Cerebellar cortex (tissue), 1 donor: ENCODE measurements around the gene IDE.
"Not testable (repeated sequence)": the region's sequence is repeated elsewhere in the genome, so short reads cannot be mapped to it uniquely, and the experiment has no call there.

Experiments
- DNase-seq: peaks from one replicate; pipeline ENCODE4 v3.0.0-alpha.2; 2015; ENCODE audit warnings: low spot score

IDE gene

GRCh38 chr10:92573798-92574547 is at the start of gene IDE:
IDE (minus strand) TSS chr10:92574093; CDS start chr10:92574019, 74 bp downstream.
- peak; percentile 82 for DNase-seq

GRCh38 chr10:92619368-92619767 is 45.5 kb upstream of the IDE start:
- DNase-seq, result no peak

- DNase-seq, result no peak
These were observed 41.6 kb upstream of the IDE start for GRCh38 chr10:92615515-92615914.

GRCh38 chr10:92604841-92605240 is 30.9 kb upstream of the IDE start:
- DNase-seq, result no peak

- no peak for DNase-seq
These were observed 24.4 kb upstream of the IDE start for GRCh38 chr10:92598321-92598720.

GRCh38 chr10:92595505-92595904 is 21.6 kb upstream of the IDE start:
- DNase-seq, result no peak

- no peak for DNase-seq
These were observed 20.0 kb upstream of the IDE start for GRCh38 chr10:92593619-92594588.

GRCh38 chr10:92592761-92593618 is 19.1 kb upstream of the IDE start, which contains the start of gene KIF11:
KIF11 (plus strand) TSS chr10:92593130; CDS start chr10:92593376, 246 bp downstream.
- peak; percentile 98 for DNase-seq

- peak; percentile 86 for DNase-seq
These were observed 17.7 kb upstream of the IDE start for GRCh38 chr10:92591550-92592022.

- DNase-seq, result peak; percentile 54
These were observed 17.0 kb upstream of the IDE start for GRCh38 chr10:92590623-92591549.

- DNase-seq, result not testable (repeated sequence)
These were observed 8.5 kb upstream of the IDE start for GRCh38 chr10:92582347-92582746.

- DNase-seq, result no peak
These were observed 2.1 kb upstream of the IDE start for GRCh38 chr10:92575961-92576360.

- no peak for DNase-seq
These were observed 812 bp upstream of the IDE start for GRCh38 chr10:92574548-92575261.

GRCh38 chr10:92573091-92573797 is 649 bp downstream of the IDE start:
- peak; percentile 38 for DNase-seq

GRCh38 chr10:92572362-92573090 is 1.4 kb downstream of the IDE start:
- no peak for DNase-seq

GRCh38 chr10:92571649-92572048 is 2.2 kb downstream of the IDE start:
- no peak for DNase-seq

GRCh38 chr10:92569663-92570062 is 4.2 kb downstream of the IDE start:
- DNase-seq, result not testable (repeated sequence)

GRCh38 chr10:92569071-92569470 is 4.8 kb downstream of the IDE start:
- DNase-seq, result no peak
